ENCODE results near the gene EXOC3.
"Not testable (repeated sequence)": the region's sequence is repeated elsewhere in the genome, so short reads cannot be mapped to it uniquely, and the experiment has no call there.

The EXOC3 gene

GRCh38 chr5:485113-485945, 42.4 kb downstream of the EXOC3 start:
- DNase-seq (ENCODE audit: low read depth in 2 of 2): no peak

- DNase-seq (ENCODE audit: low read depth in 2 of 2): no peak
These were observed 43.0 kb downstream of the EXOC3 start for GRCh38 chr5:485946-486491.

GRCh38 chr5:486597-486996, 43.6 kb downstream of the EXOC3 start:
- DNase-seq (ENCODE audit: low read depth in 2 of 2): not testable (repeated sequence)

- DNase-seq (ENCODE audit: low read depth in 2 of 2): no peak
These were observed 45.3 kb downstream of the EXOC3 start for GRCh38 chr5:488241-488640.

- DNase-seq (ENCODE audit: low read depth in 2 of 2): no peak
These were observed 46.0 kb downstream of the EXOC3 start for GRCh38 chr5:488744-489688.

GRCh38 chr5:489689-490080, 46.7 kb downstream of the EXOC3 start:
- DNase-seq (ENCODE audit: low read depth in 2 of 2): no peak

- DNase-seq (ENCODE audit: low read depth in 2 of 2): no peak
These were observed 47.4 kb downstream of the EXOC3 start for GRCh38 chr5:490116-491106.

GRCh38 chr5:491119-491855, 48.3 kb downstream of the EXOC3 start:
- no peak for DNase-seq (ENCODE audit: low read depth in 2 of 2)

- no peak for DNase-seq (ENCODE audit: low read depth in 2 of 2)
These were observed 48.8 kb downstream of the EXOC3 start for GRCh38 chr5:491856-492155.

- no peak for DNase-seq (ENCODE audit: low read depth in 2 of 2)
These were observed 49.4 kb downstream of the EXOC3 start for GRCh38 chr5:492314-492893.

- no peak for DNase-seq (ENCODE audit: low read depth in 2 of 2)
These were observed 50.2 kb downstream of the EXOC3 start for GRCh38 chr5:493119-493701.

- no peak for DNase-seq (ENCODE audit: low read depth in 2 of 2)
These were observed 50.8 kb downstream of the EXOC3 start for GRCh38 chr5:493758-494157.

GRCh38 chr5:494667-495255, 51.8 kb downstream of the EXOC3 start:
- no peak for DNase-seq (ENCODE audit: low read depth in 2 of 2)

- no peak for DNase-seq (ENCODE audit: low read depth in 2 of 2)
These were observed 53.1 kb downstream of the EXOC3 start for GRCh38 chr5:496028-496427.

GRCh38 chr5:497090-497700, 54.2 kb downstream of the EXOC3 start:
- no peak for DNase-seq (ENCODE audit: low read depth in 2 of 2)

- no peak for DNase-seq (ENCODE audit: low read depth in 2 of 2)
These were observed 55.0 kb downstream of the EXOC3 start for GRCh38 chr5:497871-498509.

- DNase-seq (ENCODE audit: low read depth in 2 of 2): no peak
These were observed 56.5 kb downstream of the EXOC3 start for GRCh38 chr5:499233-500209.
